Left renal cortex interstitium (tissue), 4 donors: ENCODE measurements around the gene GOLGA6L2. TPM values are rescaled to one million over a fixed set of nuclear protein-coding genes. Genes with fewer than 3 reads are reported as not detected.

Source experiments
- polyA plus RNA-seq, 4 donors: library from polyadenylated mRNA; unstranded; fragments of 120-200 nt; gene quantifications; one replicate each; pipeline ENCODE4 v1.2.1, GENCODE V29; 2013; ENCODE audit not compliant: insufficient read length in 4 of 4

The GOLGA6L2 gene
- polyA plus RNA-seq, 4 donors = not detected

Other genes with a start within 250 kb of the GOLGA6L2 start
- not detected for gene GOLGA6L26, start 113.0 kb downstream of the GOLGA6L2 start, polyA plus RNA-seq
- gene GOLGA8S, start 92.5 kb downstream of the GOLGA6L2 start, polyA plus RNA-seq = 1 to 10 TPM in 2 of 4 donors, under 1 TPM in 2; 0.41 to 2.0 (median 1.1) TPM
- 1 to 10 TPM in 3 of 4 donors, under 1 TPM in 1; 0.69 to 3.1 (median 1.4) TPM for gene MKRN3, start 118.4 kb upstream of the GOLGA6L2 start, polyA plus RNA-seq
- gene MAGEL2, start 200.6 kb upstream of the GOLGA6L2 start, polyA plus RNA-seq = 1 to 10 TPM; 3.9 to 5.8 (median 5.2) TPM
- 100 to 1,000 TPM in 1 of 4 donors, 10 to 100 TPM in 3; 73.7 to 108 (median 79.2) TPM for gene NDN, start 240.1 kb upstream of the GOLGA6L2 start, polyA plus RNA-seq